HEK293T (cell line): ENCODE data around the gene ART1.

Experiments used
- BHLHE40 ChIP-seq: fragments of 450-650 bp; IDR thresholded peaks from 2 replicates; pipeline ENCODE4 v1.6.1; 2016; ENCODE audit warnings: mild to moderate bottlenecking, moderate library complexity, borderline replicate concordance
- CTBP1 ChIP-seq: fragments of 450-650 bp; IDR thresholded peaks from 2 replicates; pipeline ENCODE4 v1.6.1; 2016; ENCODE audit warnings: borderline replicate concordance
- ELF4 ChIP-seq: fragments of 450-650 bp; IDR thresholded peaks from 2 replicates; pipeline ENCODE4 v1.6.1; 2017; ENCODE audit warnings: antibody characterized with exemption
- FOXK2 ChIP-seq: fragments of 450-650 bp; IDR thresholded peaks from 2 replicates; pipeline ENCODE4 v1.6.1; 2016; ENCODE audit warnings: mild to moderate bottlenecking
- FOXM1 ChIP-seq: fragments of 450-650 bp; IDR thresholded peaks from 2 replicates; pipeline ENCODE4 v1.6.1; 2017; ENCODE audit warnings: mild to moderate bottlenecking, borderline replicate concordance
- LEF1 ChIP-seq: fragments of 450-650 bp; IDR thresholded peaks from 2 replicates; pipeline ENCODE4 v1.6.1; 2017; ENCODE audit warnings: mild to moderate bottlenecking, borderline replicate concordance
- PKNOX1 ChIP-seq: fragments of 450-650 bp; IDR thresholded peaks from 2 replicates; pipeline ENCODE4 v1.6.1; 2016
- SP1 ChIP-seq: fragments of 450-650 bp; IDR thresholded peaks from 2 replicates; pipeline ENCODE4 v1.6.1; 2017
- SUZ12 ChIP-seq: fragments of 450-650 bp; IDR thresholded peaks from 2 replicates; pipeline ENCODE4 v1.6.1; 2016; ENCODE audit warnings: mild to moderate bottlenecking
- TARDBP ChIP-seq: fragments of 450-650 bp; IDR thresholded peaks from 2 replicates; pipeline ENCODE4 v1.6.1; 2016

- no peak for TF ChIP-seq LEF1
- TF ChIP-seq SUZ12: no peak
- no peak for TF ChIP-seq SP1
- TF ChIP-seq ELF4: no peak
- TF ChIP-seq CTBP1: no peak
- no peak for TF ChIP-seq PKNOX1
- no peak for TF ChIP-seq TARDBP
- no peak for TF ChIP-seq FOXM1
- TF ChIP-seq BHLHE40: no peak
- no peak for TF ChIP-seq FOXK2
These were observed 28.0 kb upstream of the ART1 start for GRCh38 chr11:3616721-3617460.
